ENCODE measurements around the gene NPFFR1.

DNA sequence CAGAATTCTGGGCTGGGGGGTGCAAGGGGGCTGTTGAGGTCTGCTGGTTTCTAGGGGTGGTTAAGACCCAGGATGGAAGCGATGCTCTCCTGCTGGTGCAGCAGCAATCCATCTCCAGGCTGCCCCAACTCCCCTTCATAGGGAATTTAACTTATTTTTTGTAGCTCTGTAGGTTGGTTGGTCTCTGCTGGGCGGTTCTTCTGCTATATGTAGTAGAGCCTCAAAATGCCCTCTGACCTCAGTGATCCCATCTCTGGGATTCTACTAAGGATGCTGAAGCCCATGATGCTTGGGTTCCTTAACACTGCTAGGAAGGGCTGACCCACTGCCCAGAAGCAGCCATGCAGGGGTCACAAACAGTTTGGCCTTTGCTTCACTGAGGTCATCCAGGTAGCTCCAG, 49.5 kb upstream of the NPFFR1 start:
- TF ChIP-seq SPI1 (IDR thresholded peaks at IDR 0.05; ENCODE audit: low read depth, low read length) (no peak), POLR2A (IDR thresholded peaks at IDR 0.05; ENCODE audit: low read depth, low read length) (no peak), POLR2AphosphoS5 (IDR thresholded peaks at IDR 0.05; ENCODE audit: low read depth, low read length) (no peak), TAF1 (IDR thresholded peaks at IDR 0.05; ENCODE audit: low read depth, low read length) (no peak), POU2F2 (IDR thresholded peaks at IDR 0.05; ENCODE audit: low read depth, low read length) (no peak), PAX5 (IDR thresholded peaks at IDR 0.05; ENCODE audit: insufficient read depth, low read length, severe bottlenecking) (no peak)

Data from GM12891 (cell line).